ENCODE measurements around the gene RAD54L. TPM values are rescaled to one million over a fixed set of nuclear protein-coding genes. Genes with fewer than 3 reads are reported as not detected.
"Not testable (repeated sequence)": the region's sequence is repeated elsewhere in the genome, so short reads cannot be mapped to it uniquely, and the experiment has no call there.

RAD54L gene
- total RNA-seq, 1 donor from 2014 or later: 0.26 TPM

DNA sequence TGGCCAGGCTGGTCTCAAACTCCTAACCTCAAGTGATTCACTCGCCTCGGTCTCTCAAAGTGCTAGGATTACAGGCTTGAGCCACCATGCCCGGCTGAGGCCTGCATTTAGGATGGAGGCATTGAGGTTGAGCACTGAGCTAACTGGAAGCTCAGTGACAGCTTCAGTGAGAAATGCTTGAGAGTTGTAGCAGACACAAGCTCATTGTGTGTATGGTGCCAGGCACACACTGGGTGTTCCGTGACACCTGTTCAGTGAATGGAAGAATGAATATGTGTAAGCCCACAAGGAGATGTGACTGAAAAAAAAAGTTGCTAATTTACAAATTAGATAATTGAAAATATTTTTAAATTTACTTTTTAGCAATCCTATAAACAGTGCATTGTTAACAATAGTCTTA, 22.6 kb upstream of the RAD54L start:
- Histone ChIP-seq H3K27me3 (ENCODE audit: control insufficient read depth, insufficient read depth, low read length) (no peaks in the 10 kb centered on the region), H3K4me3 (ENCODE audit: low read depth, low read length) (no peak overlapping the region), H3K36me3 (ENCODE audit: control insufficient read depth, insufficient read depth, low read length) (peaks cover 3% of the 10 kb centered on the region)
- DNase-seq (ENCODE audit: low read depth): no peak
- TF ChIP-seq, protein P1, sequence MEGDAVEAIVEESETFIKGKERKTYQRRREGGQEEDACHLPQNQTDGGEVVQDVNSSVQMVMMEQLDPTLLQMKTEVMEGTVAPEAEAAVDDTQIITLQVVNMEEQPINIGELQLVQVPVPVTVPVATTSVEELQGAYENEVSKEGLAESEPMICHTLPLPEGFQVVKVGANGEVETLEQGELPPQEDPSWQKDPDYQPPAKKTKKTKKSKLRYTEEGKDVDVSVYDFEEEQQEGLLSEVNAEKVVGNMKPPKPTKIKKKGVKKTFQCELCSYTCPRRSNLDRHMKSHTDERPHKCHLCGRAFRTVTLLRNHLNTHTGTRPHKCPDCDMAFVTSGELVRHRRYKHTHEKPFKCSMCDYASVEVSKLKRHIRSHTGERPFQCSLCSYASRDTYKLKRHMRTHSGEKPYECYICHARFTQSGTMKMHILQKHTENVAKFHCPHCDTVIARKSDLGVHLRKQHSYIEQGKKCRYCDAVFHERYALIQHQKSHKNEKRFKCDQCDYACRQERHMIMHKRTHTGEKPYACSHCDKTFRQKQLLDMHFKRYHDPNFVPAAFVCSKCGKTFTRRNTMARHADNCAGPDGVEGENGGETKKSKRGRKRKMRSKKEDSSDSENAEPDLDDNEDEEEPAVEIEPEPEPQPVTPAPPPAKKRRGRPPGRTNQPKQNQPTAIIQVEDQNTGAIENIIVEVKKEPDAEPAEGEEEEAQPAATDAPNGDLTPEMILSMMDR (IDR thresholded peaks at IDR 0.05; ENCODE audit: insufficient read depth, low read length, severe bottlenecking): no peak
- no peak for FAIRE-seq

DNA sequence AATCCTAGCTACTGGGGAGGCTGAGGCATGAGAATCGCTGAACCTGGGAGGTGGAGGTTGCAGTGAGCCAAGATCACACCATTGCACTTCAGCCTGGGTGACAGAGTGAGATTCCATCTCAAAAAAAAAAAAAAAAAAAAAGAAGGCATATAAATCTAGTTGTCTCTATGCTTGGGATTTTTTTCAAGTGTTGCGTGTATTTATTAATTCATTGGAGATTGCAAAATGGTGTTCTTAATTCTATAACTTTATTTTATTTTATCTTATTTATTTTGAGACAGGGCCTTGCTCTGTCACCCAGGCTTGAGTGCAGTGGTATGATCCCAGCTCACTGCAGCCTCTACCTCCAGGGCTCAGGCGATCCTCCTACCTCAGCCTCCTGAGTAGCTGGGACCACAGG, 16.3 kb upstream of the RAD54L start:
- FAIRE-seq; H3K27me3 ChIP-seq (ENCODE audit: control insufficient read depth, insufficient read depth, low read length); H3K36me3 ChIP-seq (ENCODE audit: control insufficient read depth, insufficient read depth, low read length); H3K4me3 ChIP-seq (ENCODE audit: low read depth, low read length); DNase-seq (ENCODE audit: low read depth): not testable (repeated sequence)

DNA sequence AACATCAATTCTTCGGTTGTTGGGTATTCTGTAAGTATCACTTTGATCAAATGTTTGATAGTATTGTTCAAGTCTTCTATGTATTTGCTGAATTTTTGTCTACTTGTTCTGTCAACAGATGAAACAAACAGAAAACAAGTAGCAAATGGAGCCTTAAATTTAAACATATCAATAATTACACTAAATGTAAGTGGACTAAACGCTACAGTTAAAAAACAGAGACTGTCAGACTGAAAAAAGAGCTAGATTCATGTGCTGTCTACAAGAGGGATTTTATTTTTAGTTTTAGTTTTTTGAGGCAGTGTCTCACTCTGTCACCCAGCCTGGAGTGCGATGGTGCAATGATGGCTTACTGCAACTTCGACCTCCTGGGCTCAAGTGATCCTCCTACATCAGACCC, 10.7 kb upstream of the RAD54L start:
- no peaks in the 10 kb centered on the region for H3K36me3 ChIP-seq (ENCODE audit: control insufficient read depth, insufficient read depth, low read length)
- TF ChIP-seq, protein P1 (IDR thresholded peaks at IDR 0.05; ENCODE audit: insufficient read depth, low read length, severe bottlenecking): no peak
- FAIRE-seq: no peak

DNA sequence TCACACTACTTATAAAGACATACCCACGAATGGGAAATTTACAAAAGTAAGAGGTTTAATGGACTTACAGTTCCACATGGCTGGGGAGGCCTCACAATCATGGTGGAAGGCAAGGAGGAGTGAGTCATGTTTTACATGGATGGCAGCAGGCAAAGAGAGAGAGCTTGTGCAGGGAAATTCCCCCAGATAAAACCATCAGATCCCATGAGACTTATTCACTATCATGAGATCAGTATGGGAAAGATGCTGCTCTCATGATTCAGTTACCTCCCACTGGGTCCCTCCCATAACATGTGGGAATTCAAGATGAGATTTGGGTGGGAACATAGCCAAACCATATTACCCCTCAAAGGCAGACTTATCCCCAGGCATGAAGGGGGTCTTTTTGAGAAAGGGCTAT, 8.7 kb upstream of the RAD54L start:
- DNase-seq (ENCODE audit: low read depth): peak; percentile 10
- not testable (repeated sequence) for H3K36me3 ChIP-seq (ENCODE audit: control insufficient read depth, insufficient read depth, low read length); FAIRE-seq

More for the DNA sequence above, 10.7 kb upstream of the RAD54L start:
- no peak for DNase-seq (ENCODE audit: low read depth)
- no peaks in the 10 kb centered on the region for H3K27me3 ChIP-seq (ENCODE audit: control insufficient read depth, insufficient read depth, low read length)
- no peak overlapping the region for H3K4me3 ChIP-seq (ENCODE audit: low read depth, low read length)

DNA sequence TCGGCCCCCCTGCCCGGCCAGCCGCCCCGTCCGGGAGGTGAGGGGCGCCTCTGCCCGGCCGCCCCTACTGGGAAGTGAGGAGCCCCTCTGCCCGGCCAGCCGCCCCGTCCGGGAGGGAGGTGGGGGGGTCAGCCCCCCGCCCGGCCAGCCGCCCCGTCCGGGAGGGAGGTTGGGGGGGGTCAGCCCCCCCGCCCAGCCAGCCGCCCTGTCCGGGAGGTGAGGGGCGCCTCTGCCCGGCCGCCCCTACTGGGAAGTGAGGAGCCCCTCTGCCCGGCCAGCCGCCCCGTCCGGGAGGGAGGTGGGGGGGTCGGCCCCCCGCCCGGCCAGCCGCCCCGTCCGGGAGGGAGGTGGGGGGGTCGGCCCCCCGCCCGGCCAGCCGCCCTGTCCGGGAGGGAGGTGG, 5.8 kb upstream of the RAD54L start:
- DNase-seq (ENCODE audit: low read depth); H3K4me3 ChIP-seq (ENCODE audit: low read depth, low read length); H3K27me3 ChIP-seq (ENCODE audit: control insufficient read depth, insufficient read depth, low read length); FAIRE-seq; H3K36me3 ChIP-seq (ENCODE audit: control insufficient read depth, insufficient read depth, low read length): not testable (repeated sequence)

More for the DNA sequence above, 8.7 kb upstream of the RAD54L start:
- not testable (repeated sequence) for H3K27me3 ChIP-seq (ENCODE audit: control insufficient read depth, insufficient read depth, low read length); H3K4me3 ChIP-seq (ENCODE audit: low read depth, low read length)

DNA sequence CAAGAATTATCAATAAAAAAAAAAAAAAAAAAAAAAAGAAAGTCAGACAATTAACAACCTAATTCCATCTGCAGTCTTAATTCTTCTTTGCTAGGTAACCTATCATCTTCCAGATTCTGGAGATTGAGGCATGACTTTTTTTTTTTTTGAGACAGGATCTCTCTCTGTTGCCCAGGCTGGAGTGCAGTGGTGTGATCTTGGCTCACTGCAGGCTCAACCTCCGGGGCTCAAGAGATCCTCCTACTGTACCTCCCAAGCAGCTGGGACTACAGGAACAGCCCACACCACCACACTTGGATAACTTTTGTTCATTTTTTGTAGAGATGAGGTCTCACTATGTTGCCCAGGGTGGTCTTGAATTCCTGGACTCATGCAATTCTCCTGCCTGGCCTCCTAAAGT, 4.6 kb upstream of the RAD54L start:
- Histone ChIP-seq H3K4me3 (ENCODE audit: low read depth, low read length) (no peak overlapping the region), H3K36me3 (ENCODE audit: control insufficient read depth, insufficient read depth, low read length) (no peaks in the 10 kb centered on the region), H3K27me3 (ENCODE audit: control insufficient read depth, insufficient read depth, low read length) (no peaks in the 10 kb centered on the region)
- DNase-seq (ENCODE audit: low read depth) (no peak), FAIRE-seq (no peak)
- TF ChIP-seq, protein P1 (IDR thresholded peaks at IDR 0.05; ENCODE audit: insufficient read depth, low read length, severe bottlenecking): no peak

DNA sequence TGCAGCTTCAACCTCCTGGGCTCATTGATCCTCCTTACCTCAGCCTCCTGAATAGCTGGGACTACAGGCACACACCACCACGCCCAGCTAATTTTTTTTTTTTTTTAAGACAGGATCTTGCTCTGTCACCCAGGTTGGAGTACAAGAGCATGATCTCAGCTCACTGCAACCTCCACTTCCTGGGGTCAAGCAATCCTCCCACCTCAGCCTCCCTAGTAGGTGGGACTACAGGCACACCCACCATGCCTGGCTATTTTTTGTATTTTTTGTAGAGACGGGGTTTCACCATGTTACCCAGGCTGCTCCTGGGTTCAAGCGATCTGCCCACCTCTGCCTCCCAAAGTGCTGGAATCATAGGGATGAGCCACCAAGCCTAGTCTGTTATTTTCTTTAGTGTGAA, 3.7 kb upstream of the RAD54L start:
- H3K4me3 ChIP-seq (ENCODE audit: low read depth, low read length); FAIRE-seq; H3K36me3 ChIP-seq (ENCODE audit: control insufficient read depth, insufficient read depth, low read length); DNase-seq (ENCODE audit: low read depth); H3K27me3 ChIP-seq (ENCODE audit: control insufficient read depth, insufficient read depth, low read length): not testable (repeated sequence)

DNA sequence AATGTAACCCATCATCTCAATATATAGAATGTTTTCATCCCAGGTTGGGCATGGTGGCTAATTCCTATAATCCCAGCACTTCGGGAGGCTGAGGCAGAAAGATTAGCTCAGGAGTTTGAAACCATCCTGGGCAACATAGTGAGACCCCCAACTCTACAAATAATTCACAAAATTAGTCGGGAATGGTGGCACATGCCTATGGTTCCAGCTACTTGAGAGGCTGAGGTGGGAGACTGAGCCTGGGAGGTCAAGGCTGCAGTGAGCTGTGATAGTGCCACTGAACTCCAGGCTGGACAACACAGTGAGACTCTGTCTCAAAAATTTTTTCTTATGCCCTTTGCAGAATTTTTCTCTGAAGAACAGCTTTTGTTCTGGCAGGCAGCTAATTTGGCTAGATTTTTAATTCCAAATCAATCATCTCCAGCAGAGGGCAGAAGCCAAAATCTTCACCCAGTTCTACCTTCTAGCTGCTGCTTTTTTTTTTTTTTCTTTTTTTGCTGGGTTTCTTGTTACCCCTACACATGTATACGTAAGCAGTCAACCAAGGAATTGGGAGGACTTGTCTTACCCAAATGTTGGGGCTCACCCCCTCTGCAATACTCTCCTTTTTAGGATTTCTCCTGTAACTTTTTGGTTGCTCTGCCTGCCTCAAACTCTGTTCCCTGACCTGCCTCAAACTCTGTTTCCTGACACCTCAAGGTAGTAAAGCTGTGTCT, 2.7 kb upstream of the RAD54L start:
- Histone ChIP-seq H3K27me3 (ENCODE audit: control insufficient read depth, insufficient read depth, low read length) (no peaks in the 10 kb centered on the region), H3K4me3 (ENCODE audit: low read depth, low read length) (no peak overlapping the region), H3K36me3 (ENCODE audit: control insufficient read depth, insufficient read depth, low read length) (no peaks in the 10 kb centered on the region)
- FAIRE-seq: no peak
- TF ChIP-seq, protein P1 (IDR thresholded peaks at IDR 0.05; ENCODE audit: insufficient read depth, low read length, severe bottlenecking): peak; percentile 53
- DNase-seq (ENCODE audit: low read depth): peak; percentile 40

DNA sequence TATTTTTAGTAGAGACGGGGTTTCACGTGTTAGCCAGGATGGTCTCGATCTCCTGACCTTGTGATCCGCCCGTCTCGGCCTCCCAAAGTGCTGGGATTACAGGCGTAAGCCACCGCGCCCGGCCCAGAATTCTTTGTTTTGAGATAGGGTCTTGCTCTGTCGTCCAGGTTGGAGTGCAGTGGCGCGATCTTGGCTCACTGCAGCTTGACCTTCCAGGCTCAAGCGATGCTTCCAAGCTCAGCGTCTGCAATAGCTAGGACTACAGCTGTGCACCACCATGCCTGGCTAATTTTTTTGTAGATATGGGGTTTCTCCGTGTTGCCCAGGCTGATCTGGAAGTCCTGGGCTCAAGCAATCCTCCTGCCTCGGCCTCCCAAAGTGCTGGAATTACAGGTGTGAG, 1.4 kb upstream of the RAD54L start:
- H3K4me3 ChIP-seq (ENCODE audit: low read depth, low read length); H3K27me3 ChIP-seq (ENCODE audit: control insufficient read depth, insufficient read depth, low read length); H3K36me3 ChIP-seq (ENCODE audit: control insufficient read depth, insufficient read depth, low read length); FAIRE-seq; DNase-seq (ENCODE audit: low read depth): not testable (repeated sequence)

Data from bronchial epithelial cell (primary cell).